Sigmoid colon (tissue), 7 donors: Measurements from ENCODE around the gene TPH2. TPM values are rescaled to one million over a fixed set of nuclear protein-coding genes. Genes with fewer than 3 reads are reported as not detected.

Source experiments
- DNase-seq: peaks from one replicate; pipeline ENCODE4 v3.0.0-alpha.2; 2019
- H3K27ac ChIP-seq, 4 donors: fragments of 200-600 bp; sonication (generic); one replicate each; pipeline ENCODE4 v1.5.1; 2016 to 2019; ENCODE audit warnings: mild to moderate bottlenecking in 1 of 4
- H3K27me3 ChIP-seq, 3 donors: fragments of 200-600 bp; sonication (generic); one replicate each; pipeline ENCODE4 v1.5.1; 2019; ENCODE audit warnings: mild to moderate bottlenecking in 1 of 3
- H3K36me3 ChIP-seq, 4 donors: fragments of 200-600 bp; sonication (generic); one replicate each; pipeline ENCODE4 v1.5.1; 2016 to 2019
- H3K4me1 ChIP-seq, 4 donors: fragments of 200-600 bp; sonication (generic); one replicate each; pipeline ENCODE4 v1.5.1; 2017 to 2019
- H3K4me3 ChIP-seq, 4 donors: fragments of 200-600 bp; sonication (generic); one replicate each; pipeline ENCODE4 v1.5.1; 2017 to 2019; ENCODE audit warnings: mild to moderate bottlenecking in 2 of 4, moderate library complexity in 1 of 4
- H3K9me3 ChIP-seq, 4 donors: fragments of 200-600 bp in 3 of 4; sonication (generic) in 3 of 4; one replicate each; pipeline versions ENCODE4 v1.5.1 to v1.6.1; 2013 to 2019
- CTCF ChIP-seq, 4 experiments: fragments of 450-650 bp in 3 of 4; fragments of 200-600 bp in 1 of 4; IDR thresholded peaks; one replicate each; pipeline ENCODE4 v1.5.1; 2016 to 2019; ENCODE audit warnings: antibody characterized with exemption in 4 of 4, mild to moderate bottlenecking in 3 of 4, moderate library complexity in 2 of 4
- EP300 ChIP-seq, 4 donors: sonication (generic); formaldehyde crosslinking; IDR thresholded peaks; one replicate each; pipeline ENCODE4 v1.6.1; 2017; ENCODE audit warnings: antibody characterized with exemption in 4 of 4
- POLR2A ChIP-seq, 2 donors: fragments of 450-650 bp; IDR thresholded peaks; one replicate each; pipeline ENCODE4 v1.6.1; 2016; ENCODE audit warnings: antibody characterized with exemption in 2 of 2, mild to moderate bottlenecking in 2 of 2, moderate library complexity in 2 of 2
- POLR2AphosphoS5 ChIP-seq, 4 donors: sonication (generic); formaldehyde crosslinking; IDR thresholded peaks; one replicate each; pipeline ENCODE4 v1.6.1; 2017; ENCODE audit warnings: antibody characterized with exemption in 4 of 4
- WGBS, 2 donors: extraction: QIAGEN DNeasy Blood & Tissue Kit; methylation state at CpG; one replicate each; pipeline ENCODE4 v1.1.7; 2013; 5-methylcytosine and 5-hydroxymethylcytosine counted together
- intact Hi-C: fragments of 100-400 bp; cut with DNase I; formaldehyde crosslinking; loops from one replicate; pipeline ENCODE4 v1.15.1; 2023
- polyA plus RNA-seq, 3 donors: library from polyadenylated mRNA; stranded (reverse); fragments of 200-250 nt; gene quantifications; one replicate each; pipeline ENCODE4 v1.2.3, GENCODE V29; 2013
- total RNA-seq, 4 donors: library from RNA; depleted of rRNA; stranded (reverse); fragments of >200 nt; gene quantifications; one replicate each; pipeline ENCODE4 v1.1.0, GENCODE V29; 2016
- donor health status: healthy with polysubstance abuse.
- donor health status: Bipolar disorder and iron deficiency.
- donor health status: healthy.

Gene TPH2
- total and polyA plus RNA-seq, 7 donors: 0.14 to 0.55 (median 0.36) TPM; not detected in 4

GRCh38 chr12:72028966-72029365, 90.3 kb downstream of the TPH2 start:
- WGBS, 2 donors: 74 to 80% methylated on average over 1 of the region's 1 CpG
- H3K36me3 ChIP-seq: no peaks in the 10 kb centered on the region
- no peaks in the 10 kb centered on the region for H3K4me1 ChIP-seq
- H3K27ac ChIP-seq: no peak overlapping the region
- H3K27me3 ChIP-seq: no peaks in the 10 kb centered on the region
- TF ChIP-seq EP300 (IDR thresholded peaks at IDR 0.05) (no peak), POLR2AphosphoS5 (IDR thresholded peaks at IDR 0.05) (no peak), POLR2A (IDR thresholded peaks at IDR 0.05) (no peak), CTCF (IDR thresholded peaks at IDR 0.05) (no peak)
- no peak overlapping the region for H3K4me3 ChIP-seq
- intact Hi-C loops: no loop called here
- H3K9me3 ChIP-seq: no peaks in the 10 kb centered on the region
- DNase-seq: no peak

GRCh38 chr12:72030277-72030676, 91.6 kb downstream of the TPH2 start:
- H3K27me3 ChIP-seq: no peaks in the 10 kb centered on the region
- DNase-seq: no peak
- H3K36me3 ChIP-seq: no peaks in the 10 kb centered on the region
- 59 to 64% methylated on average over 2 of the region's 2 CpGs for WGBS, 2 donors
- H3K4me1 ChIP-seq: no peaks in the 10 kb centered on the region
- no peaks in the 10 kb centered on the region for H3K9me3 ChIP-seq
- no peak for TF ChIP-seq POLR2A (IDR thresholded peaks at IDR 0.05)
- no peak for TF ChIP-seq EP300 (IDR thresholded peaks at IDR 0.05)
- TF ChIP-seq CTCF (IDR thresholded peaks at IDR 0.05): no peak
- no peak for TF ChIP-seq POLR2AphosphoS5 (IDR thresholded peaks at IDR 0.05)
- no peak overlapping the region for H3K4me3 ChIP-seq
- no peak overlapping the region for H3K27ac ChIP-seq
- intact Hi-C loops: no loop called here

GRCh38 chr12:72031066-72031465, 92.4 kb downstream of the TPH2 start:
- H3K36me3 ChIP-seq: no peaks in the 10 kb centered on the region
- no peaks in the 10 kb centered on the region for H3K4me1 ChIP-seq
- H3K4me3 ChIP-seq: no peak overlapping the region
- no peaks in the 10 kb centered on the region for H3K27me3 ChIP-seq
- intact Hi-C loops: no loop called here
- no peak for DNase-seq
- 18 to 63% methylated on average over 3 of the region's 3 CpGs for WGBS, 2 donors
- no peak for TF ChIP-seq EP300 (IDR thresholded peaks at IDR 0.05)
- TF ChIP-seq CTCF (IDR thresholded peaks at IDR 0.05): no peak
- TF ChIP-seq POLR2A (IDR thresholded peaks at IDR 0.05): no peak
- no peak for TF ChIP-seq POLR2AphosphoS5 (IDR thresholded peaks at IDR 0.05)
- no peak overlapping the region for H3K27ac ChIP-seq
- no peaks in the 10 kb centered on the region for H3K9me3 ChIP-seq

GRCh38 chr12:72033991-72034390, 95.3 kb downstream of the TPH2 start:
- Histone ChIP-seq H3K27me3 (no peaks in the 10 kb centered on the region), H3K27ac (no peak overlapping the region), H3K4me3 (no peak overlapping the region), H3K4me1 (no peaks in the 10 kb centered on the region), H3K9me3 (no peaks in the 10 kb centered on the region), H3K36me3 (no peaks in the 10 kb centered on the region)
- intact Hi-C loops: no loop called here
- no peak for TF ChIP-seq CTCF (IDR thresholded peaks at IDR 0.05)
- no peak for TF ChIP-seq EP300 (IDR thresholded peaks at IDR 0.05)
- TF ChIP-seq POLR2A (IDR thresholded peaks at IDR 0.05): no peak
- no peak for TF ChIP-seq POLR2AphosphoS5 (IDR thresholded peaks at IDR 0.05)
- DNase-seq: no peak
- WGBS, 2 donors: 67 to 79% methylated on average over 2 of the region's 2 CpGs

GRCh38 chr12:72035625-72036024, 97.0 kb downstream of the TPH2 start:
- Histone ChIP-seq H3K27ac (no peak overlapping the region), H3K4me3 (no peak overlapping the region), H3K27me3 (no peaks in the 10 kb centered on the region), H3K36me3 (no peaks in the 10 kb centered on the region), H3K4me1 (no peaks in the 10 kb centered on the region), H3K9me3 (no peaks in the 10 kb centered on the region)
- intact Hi-C loops: no loop called here
- no peak for TF ChIP-seq POLR2A (IDR thresholded peaks at IDR 0.05)
- no peak for TF ChIP-seq POLR2AphosphoS5 (IDR thresholded peaks at IDR 0.05)
- TF ChIP-seq CTCF (IDR thresholded peaks at IDR 0.05): no peak
- TF ChIP-seq EP300 (IDR thresholded peaks at IDR 0.05): no peak
- no peak for DNase-seq
- 79 to 80% methylated on average over 5 of the region's 5 CpGs for WGBS, 2 donors
